Endothelial cell of umbilical vein (primary cell): ENCODE results near the gene SERINC2. TPM values are rescaled to one million over a fixed set of nuclear protein-coding genes. Genes with fewer than 3 reads are reported as not detected.

Source experiments
- BruUV-seq: library from RNA; stranded (reverse); fragments of 400-500 nt; replicated peaks from 2 replicates; lab custom pipeline; 2021; lab: Mats Ljungman, UMichigan
- CTCF ChIA-PET: fragments of 300-600, 350-600 bp; sonication (Branson Sonifier 250); formaldehyde crosslinking; loops from one replicate; lab custom pipeline; 2021; ENCODE audit warnings: antibody characterized with exemption, inconsistent platforms; lab: Charles Lee
- POLR2A ChIA-PET: fragments of 300-600, 350-600 bp; sonication (Branson Sonifier 250); formaldehyde crosslinking; loops from one replicate; lab custom pipeline; 2021; ENCODE audit warnings: antibody characterized with exemption, inconsistent platforms; lab: Charles Lee
- DNase-seq: peaks from one replicate; pipeline ENCODE4 v3.0.0-alpha.2; 2011; ENCODE audit warnings: low read depth, low spot score
- FAIRE-seq: peaks from 2 replicates; lab custom pipeline; 2011; peaks lifted over from hg19 to GRCh38; lab: Jason Lieb, UNC
- H2AFZ ChIP-seq: 2 replicates; pipeline ENCODE4 v1.6.0; 2012; ENCODE audit warnings: low read depth, low read length, control low read depth, inconsistent platforms
- H3K27ac ChIP-seq: 2 replicates; pipeline ENCODE4 v1.5.1; 2011; ENCODE audit warnings: low read depth, mild to moderate bottlenecking, control low read depth, low read length, moderate library complexity; ENCODE audit not compliant: insufficient read depth
- H3K27me3 ChIP-seq, 2 experiments: 2 replicates each; pipeline versions ENCODE4 v1.6.0 to v1.6.1; 2011; ENCODE audit warnings: low read length in 2 of 2, mixed read lengths in 1 of 2; ENCODE audit not compliant: control insufficient read depth in 2 of 2, insufficient read depth in 2 of 2
- H3K36me3 ChIP-seq, 2 experiments: 2 replicates in 1 of 2; 3 replicates in 1 of 2; pipeline ENCODE4 v1.5.1; 2011; ENCODE audit warnings: low read length in 2 of 2, mild to moderate bottlenecking in 1 of 2, moderate library complexity in 1 of 2; ENCODE audit not compliant: control insufficient read depth in 2 of 2, insufficient read depth in 2 of 2; ENCODE audit errors: extremely low read depth in 1 of 2
- H3K4me1 ChIP-seq: 3 replicates; pipeline ENCODE4 v1.5.1; 2011; ENCODE audit warnings: mild to moderate bottlenecking, low read length; ENCODE audit not compliant: control insufficient read depth, insufficient read depth; ENCODE audit errors: extremely low read depth
- H3K4me2 ChIP-seq: 2 replicates; pipeline ENCODE4 v1.6.1; 2011; ENCODE audit warnings: low read length, control low read depth, mixed read lengths; ENCODE audit not compliant: insufficient read depth
- H3K4me3 ChIP-seq, 3 experiments: fragments of 200-600 bp in 1 of 3; sonication (generic), shearing (Covaris generic) in 1 of 3; replicated peaks in 1 of 3; 2 replicates each; pipeline ENCODE4 v1.5.1; 2011 to 2016; ENCODE audit warnings: control low read depth in 3 of 3, low read length in 3 of 3, mild to moderate bottlenecking in 2 of 3, inconsistent platforms in 1 of 3, low read depth in 1 of 3, moderate library complexity in 1 of 3; ENCODE audit not compliant: insufficient read depth in 1 of 3
- H3K79me2 ChIP-seq: 2 replicates; pipeline ENCODE4 v1.6.0; 2012; ENCODE audit warnings: low read length, inconsistent platforms; ENCODE audit not compliant: control insufficient read depth, insufficient read depth
- H3K9ac ChIP-seq: replicated peaks from 2 replicates; pipeline ENCODE3; 2011; ENCODE audit warnings: low read length, control low read depth; ENCODE audit not compliant: insufficient read depth; ENCODE audit errors: extremely low read depth
- H3K9me1 ChIP-seq: replicated peaks from 3 replicates; pipeline ENCODE4 v1.6.0; 2011; ENCODE audit warnings: mild to moderate bottlenecking, low read length; ENCODE audit not compliant: control insufficient read depth, insufficient read depth; ENCODE audit errors: extremely low read depth
- H3K9me3 ChIP-seq: replicated peaks from 2 replicates; pipeline ENCODE4 v1.5.1; 2012; ENCODE audit warnings: low read length, inconsistent platforms; ENCODE audit not compliant: control insufficient read depth, insufficient read depth
- H4K20me1 ChIP-seq: replicated peaks from 2 replicates; pipeline ENCODE3; 2011; ENCODE audit warnings: mild to moderate bottlenecking, low read length; ENCODE audit not compliant: control insufficient read depth, insufficient read depth; ENCODE audit errors: extremely low read depth
- CTCF ChIP-seq, 2 donors: IDR thresholded peaks; 1 replicate in 1 of 2; 2 replicates in 1 of 2; pipeline ENCODE4 v1.5.1; 2011; ENCODE audit warnings: low read length in 2 of 2, mild to moderate bottlenecking in 2 of 2, moderate library complexity in 2 of 2, control low read depth in 1 of 2, inconsistent platforms in 1 of 2, low read depth in 1 of 2; ENCODE audit not compliant: insufficient read depth in 1 of 2; ENCODE audit errors: extremely low read depth in 1 of 2
- EZH2 ChIP-seq: IDR thresholded peaks from 2 replicates; pipeline ENCODE4 v1.6.1; 2012; ENCODE audit warnings: borderline replicate concordance, low read depth, mild to moderate bottlenecking, moderate library complexity, low read length, inconsistent platforms; ENCODE audit not compliant: severe bottlenecking
- FOS ChIP-seq: IDR thresholded peaks from 2 replicates; pipeline ENCODE4 v1.6.1; 2011; ENCODE audit warnings: mild to moderate bottlenecking, low read length, moderate library complexity, borderline replicate concordance; ENCODE audit not compliant: insufficient read depth
- GATA2 ChIP-seq: IDR thresholded peaks from 2 replicates; pipeline ENCODE4 v1.7.0; 2011; ENCODE audit warnings: low read depth, mild to moderate bottlenecking, moderate library complexity, mixed read lengths, low read length; ENCODE audit not compliant: insufficient read length, insufficient read depth
- JUN ChIP-seq: IDR thresholded peaks from 2 replicates; pipeline ENCODE4 v1.6.1; 2011; ENCODE audit warnings: borderline replicate concordance, low read depth; ENCODE audit not compliant: insufficient read length, insufficient read depth
- MAX ChIP-seq: IDR thresholded peaks from 2 replicates; pipeline ENCODE4 v1.6.1; 2011; ENCODE audit not compliant: insufficient read depth, insufficient read length
- MYC ChIP-seq: IDR thresholded peaks from one replicate; pipeline ENCODE4 v1.6.1; 2011; ENCODE audit warnings: mild to moderate bottlenecking, low read depth, low read length
- POLR2A ChIP-seq: IDR thresholded peaks from 2 replicates; pipeline ENCODE4 v1.6.1; 2012; ENCODE audit warnings: low read depth, mild to moderate bottlenecking, control low read depth, low read length
- POLR2AphosphoS5 ChIP-seq: IDR thresholded peaks from 2 replicates; pipeline ENCODE4 v1.6.1; 2012; ENCODE audit warnings: low read depth, mild to moderate bottlenecking, control low read depth, low read length, moderate library complexity; ENCODE audit not compliant: insufficient read depth
- dilution Hi-C: fragments of 300-500 bp; cut with MboI; formaldehyde crosslinking; loops from one replicate; pipeline ENCODE4 v1.15.0; 2019; ENCODE audit warnings: low sequenced_read_pairs; ENCODE audit not compliant: extremely low pct_ligation_motif_present
- intact Hi-C: fragments of 100-400 bp; cut with micrococcal nuclease; formaldehyde crosslinking; loops from one replicate; pipeline ENCODE4 v1.10.0; 2022
- polyA plus RNA-seq, 4 experiments: library from polyadenylated mRNA; depleted of rRNA in 3 of 4; stranded (reverse) in 3 of 4; unstranded in 1 of 4; fragments of >200 nt; gene quantifications; 2 replicates each; pipeline versions ENCODE4 v1.2.1 to v1.2.3, GENCODE V29; 2011 to 2012; ENCODE audit warnings: missing spikeins in 1 of 4
- total RNA-seq: library from RNA; stranded (reverse); gene quantifications from 2 replicates; pipeline ENCODE4 v1.2.3, GENCODE V29; 2021

The SERINC2 gene
- total and polyA plus RNA-seq, 2 donors (not counting 3 experiments of a cell fraction or from before 2014, with no cell fraction given), result 19.4 to 34.6 TPM

- H3K4me1 ChIP-seq, result peaks cover 6% of the 10 kb centered on the region
- no TSS peak for BruUV-seq
- H3K4me3 ChIP-seq, result no peak overlapping the region
- no peak for TF ChIP-seq POLR2AphosphoS5
- TF ChIP-seq MAX, result no peak
- no peak for TF ChIP-seq EZH2
- TF ChIP-seq JUN, result no peak
- TF ChIP-seq CTCF (IDR thresholded peaks at IDR 0.05; ENCODE audit: extremely low read depth in 1 of 2, insufficient read depth in 1 of 2, low read depth in 1 of 2, low read length in 2 of 2), result no peak
- no peak for TF ChIP-seq MYC
- no peak for TF ChIP-seq GATA2
- no peak for TF ChIP-seq POLR2A
- no peak for TF ChIP-seq FOS
- CTCF ChIA-PET, result interaction anchor here (1.4 kb wide), 1 partner anchor 24 kb away, joined by 5 read pairs; no protein-coding TSS in a partner anchor
- FAIRE-seq (no peak), DNase-seq (no peak)
- POLR2A ChIA-PET, result no interaction called here
- no peak overlapping the region for H3K9ac ChIP-seq
- H3K9me3 ChIP-seq, result no peaks in the 10 kb centered on the region
- H3K4me2 ChIP-seq, result no peak overlapping the region
- dilution Hi-C loops, result no loop called here
- no peaks in the 10 kb centered on the region for H3K9me1 ChIP-seq
- H3K27me3 ChIP-seq, result no peaks in the 10 kb centered on the region
- H3K79me2 ChIP-seq, result no peaks in the 10 kb centered on the region
- H4K20me1 ChIP-seq, result no peaks in the 10 kb centered on the region
- H2AFZ ChIP-seq, result no peak overlapping the region
- peaks cover 0 to 8% of the 10 kb centered on the region in 2 experiments for H3K36me3 ChIP-seq
- intact Hi-C loops, result no loop called here
- no peak overlapping the region for H3K27ac ChIP-seq
Measured at GRCh38 chr1:31370565-31370964, 42.4 kb upstream of the SERINC2 start.
